ENCODE data around the gene CETP. TPM values are rescaled to one million over a fixed set of nuclear protein-coding genes. Genes with fewer than 3 reads are reported as not detected.

Gene CETP
- total and polyA plus RNA-seq, 9 donors = 0.13 to 1.3 (median 0.20) TPM; not detected in 4

- Histone ChIP-seq H3K9me3 (no peaks in the 10 kb centered on the region), H3K27ac (no peak overlapping the region), H3K36me3 (no peaks in the 10 kb centered on the region), H3K4me1 (ENCODE audit: insufficient read depth) (no peaks in the 10 kb centered on the region), H3K4me3 (no peak overlapping the region), H3K27me3 (no peaks in the 10 kb centered on the region)
- TF ChIP-seq EP300 (IDR thresholded peaks at IDR 0.05) (no peak), POLR2A (IDR thresholded peaks at IDR 0.05) (no peak)
- TF ChIP-seq, protein P1, sequence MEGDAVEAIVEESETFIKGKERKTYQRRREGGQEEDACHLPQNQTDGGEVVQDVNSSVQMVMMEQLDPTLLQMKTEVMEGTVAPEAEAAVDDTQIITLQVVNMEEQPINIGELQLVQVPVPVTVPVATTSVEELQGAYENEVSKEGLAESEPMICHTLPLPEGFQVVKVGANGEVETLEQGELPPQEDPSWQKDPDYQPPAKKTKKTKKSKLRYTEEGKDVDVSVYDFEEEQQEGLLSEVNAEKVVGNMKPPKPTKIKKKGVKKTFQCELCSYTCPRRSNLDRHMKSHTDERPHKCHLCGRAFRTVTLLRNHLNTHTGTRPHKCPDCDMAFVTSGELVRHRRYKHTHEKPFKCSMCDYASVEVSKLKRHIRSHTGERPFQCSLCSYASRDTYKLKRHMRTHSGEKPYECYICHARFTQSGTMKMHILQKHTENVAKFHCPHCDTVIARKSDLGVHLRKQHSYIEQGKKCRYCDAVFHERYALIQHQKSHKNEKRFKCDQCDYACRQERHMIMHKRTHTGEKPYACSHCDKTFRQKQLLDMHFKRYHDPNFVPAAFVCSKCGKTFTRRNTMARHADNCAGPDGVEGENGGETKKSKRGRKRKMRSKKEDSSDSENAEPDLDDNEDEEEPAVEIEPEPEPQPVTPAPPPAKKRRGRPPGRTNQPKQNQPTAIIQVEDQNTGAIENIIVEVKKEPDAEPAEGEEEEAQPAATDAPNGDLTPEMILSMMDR (IDR thresholded peaks at IDR 0.05) = no peak
- DNase-seq = no peak
- WGBS, 3 donors = 93 to 97% (median 93%) methylated on average over 5 of the region's 5 CpGs
- intact Hi-C loops (cut with DNase I) = no loop called here
These were observed 71.2 kb downstream of the CETP start for GRCh38 chr16:57032931-57033330.

Other genes with a start within 250 kb of the CETP start
- 10 to 100 TPM; 26.1 to 53.9 (median 42.7) TPM for gene NUP93, start 231.8 kb upstream of the CETP start, total RNA-seq
- 10 to 100 TPM; 24.1 to 43.2 TPM for gene NUP93, start 231.8 kb upstream of the CETP start, polyA plus RNA-seq
- under 1 TPM in 1 of 7 donors, not detected in 6; 0.37 TPM for gene SLC12A3, start 96.7 kb upstream of the CETP start, total RNA-seq
- gene SLC12A3, start 96.7 kb upstream of the CETP start, polyA plus RNA-seq = under 1 TPM in 1 of 2 donors, not detected in 1; 0.04 TPM
- gene HERPUD1, start 29.8 kb upstream of the CETP start, total RNA-seq = 100 to 1,000 TPM in 6 of 7 donors, 10 to 100 TPM in 1; 95.4 to 299 (median 170) TPM
- 100 to 1,000 TPM; 219 to 259 TPM for gene HERPUD1, start 29.8 kb upstream of the CETP start, polyA plus RNA-seq
- 10 to 100 TPM in 5 of 7 donors, 1 to 10 TPM in 2; 6.0 to 29.9 (median 14.7) TPM for gene NLRC5, start 27.6 kb downstream of the CETP start, total RNA-seq
- gene NLRC5, start 27.6 kb downstream of the CETP start, polyA plus RNA-seq = 10 to 100 TPM in 1 of 2 donors, 1 to 10 TPM in 1; 8.7 to 15.8 TPM
- 10 to 100 TPM; 12.3 to 22.2 (median 17.9) TPM for gene CPNE2, start 130.6 kb downstream of the CETP start, total RNA-seq
- 10 to 100 TPM; 25.7 to 32.3 TPM for gene CPNE2, start 130.6 kb downstream of the CETP start, polyA plus RNA-seq
- gene PSME3IP1, start 224.1 kb downstream of the CETP start, total RNA-seq = 10 to 100 TPM; 38.0 to 79.1 (median 59.3) TPM
- gene PSME3IP1, start 224.1 kb downstream of the CETP start, polyA plus RNA-seq = 100 to 1,000 TPM in 1 of 2 donors, 10 to 100 TPM in 1; 46.8 to 147 TPM
- 10 to 100 TPM; 26.8 to 42.1 (median 29.0) TPM for gene RSPRY1, start 224.4 kb downstream of the CETP start, total RNA-seq
- gene RSPRY1, start 224.4 kb downstream of the CETP start, polyA plus RNA-seq = 10 to 100 TPM; 15.9 to 22.8 TPM